Gastrocnemius medialis (tissue), 4 donors: ENCODE results near the gene CERS6. TPM values are rescaled to one million over a fixed set of nuclear protein-coding genes. Genes with fewer than 3 reads are reported as not detected.

Experiments
- ATAC-seq, 2 donors: fragments of 150-250 bp; one replicate each; pipeline ENCODE4 v1.9.1; 2016
- DNase-seq, 2 donors: peaks; one replicate each; pipeline ENCODE4 v3.0.0-alpha.2; 2019
- H3K27ac ChIP-seq, 4 donors: fragments of 200-600 bp; sonication (generic); 1 replicate in 1 of 4; 2 replicates in 3 of 4; pipeline ENCODE4 v1.5.1; 2016 to 2018; ENCODE audit warnings: mild to moderate bottlenecking in 2 of 4, moderate library complexity in 1 of 4
- H3K27me3 ChIP-seq, 3 donors: fragments of 200-600 bp; sonication (generic) in 2 of 3; 1 replicate in 1 of 3; 2 replicates in 2 of 3; pipeline versions ENCODE4 v1.5.1 to v1.6.0; 2016 to 2019; ENCODE audit warnings: mild to moderate bottlenecking in 1 of 3, moderate library complexity in 1 of 3
- H3K36me3 ChIP-seq, 2 donors: fragments of 200-600 bp; sonication (generic) in 1 of 2; one replicate each; pipeline ENCODE4 v1.5.1; 2017 to 2018
- H3K4me1 ChIP-seq, 2 donors: fragments of 200-600 bp; sonication (generic) in 1 of 2; one replicate each; pipeline ENCODE4 v1.5.1; 2016 to 2017; ENCODE audit warnings: mild to moderate bottlenecking in 2 of 2
- H3K4me3 ChIP-seq, 4 donors: fragments of 200-600 bp; sonication (generic) in 3 of 4; 1 replicate in 1 of 4; 2 replicates in 3 of 4; pipeline ENCODE4 v1.5.1; 2016 to 2019; ENCODE audit warnings: mild to moderate bottlenecking in 2 of 4
- H3K9me3 ChIP-seq, 3 donors: fragments of 200-600 bp; sonication (generic) in 2 of 3; 1 replicate in 1 of 3; 2 replicates in 2 of 3; pipeline ENCODE4 v1.5.1; 2016 to 2019
- CTCF ChIP-seq, 5 experiments: fragments of 450-650 bp in 3 of 5; fragments of 200-600 bp in 2 of 5; sonication (generic) in 2 of 5; IDR thresholded peaks in 4 of 5; conservative IDR thresholded peaks in 1 of 5; 1 replicate in 4 of 5; 2 replicates in 1 of 5; pipeline ENCODE4 v1.5.1; 2016 to 2019; ENCODE audit warnings: antibody characterized with exemption in 5 of 5, mild to moderate bottlenecking in 3 of 5, moderate library complexity in 3 of 5
- POLR2A ChIP-seq, 2 donors: fragments of 450-650 bp; IDR thresholded peaks; one replicate each; pipeline ENCODE4 v1.6.1; 2017; ENCODE audit warnings: antibody characterized with exemption in 2 of 2, mild to moderate bottlenecking in 2 of 2, moderate library complexity in 2 of 2
- in situ Hi-C, 4 donors: fragments of 200-750 bp; cut with MboI; loops; one replicate each; pipeline versions ENCODE4 v1.15.0 to v1.8.0; 2017; ENCODE audit warnings: low sequenced_read_pairs in 4 of 4
- intact Hi-C: fragments of 100-400 bp; cut with DNase I; formaldehyde crosslinking; loops from one replicate; pipeline ENCODE4 v1.15.1; 2023; ENCODE audit warnings: low total_unique reads
- total RNA-seq, 4 donors: library from RNA; depleted of rRNA; stranded (reverse); fragments of >200 nt; gene quantifications; one replicate each; pipeline versions ENCODE4 v1.1.0 to v1.2.3, GENCODE V29; 2016

Gene CERS6
- total RNA-seq, 4 donors from 2014 or later, result 11.9 to 18.0 (median 14.7) TPM

GRCh38 chr2:168596881-168597655 lies 141.0 kb downstream of the CERS6 start:
- no peaks in the 10 kb centered on the region for H3K27me3 ChIP-seq
- DNase-seq (no peak), ATAC-seq (no peak)
- H3K27ac ChIP-seq, result no peak overlapping the region
- TF ChIP-seq POLR2A (IDR thresholded peaks at IDR 0.05) (no peak), CTCF (IDR thresholded peaks at IDR 0.05 in 4 of 5, conservative IDR thresholded peaks at IDR 0.05 in 1 of 5) (no peak)
- H3K36me3 ChIP-seq, result no peaks in the 10 kb centered on the region
- H3K9me3 ChIP-seq, result no peaks in the 10 kb centered on the region
- H3K4me1 ChIP-seq, result peaks cover 4 to 15% of the 10 kb centered on the region in 2 donors
- in situ Hi-C loops (no loop called here), intact Hi-C loops (no loop called here)
- H3K4me3 ChIP-seq, result no peak overlapping the region

GRCh38 chr2:168599738-168600137 lies 143.7 kb downstream of the CERS6 start:
- Histone ChIP-seq H3K9me3 (no peaks in the 10 kb centered on the region), H3K27me3 (no peaks in the 10 kb centered on the region), H3K27ac (no peak overlapping the region), H3K4me1 (peaks cover 4 to 15% of the 10 kb centered on the region in 2 donors), H3K4me3 (no peak overlapping the region), H3K36me3 (no peaks in the 10 kb centered on the region)
- intact Hi-C loops, result no loop called here
- DNase-seq, result no peak
- in situ Hi-C loops, result no loop called here
- TF ChIP-seq POLR2A (IDR thresholded peaks at IDR 0.05) (no peak), CTCF (IDR thresholded peaks at IDR 0.05 in 4 of 5, conservative IDR thresholded peaks at IDR 0.05 in 1 of 5) (no peak)
- ATAC-seq, result no peak

DNA sequence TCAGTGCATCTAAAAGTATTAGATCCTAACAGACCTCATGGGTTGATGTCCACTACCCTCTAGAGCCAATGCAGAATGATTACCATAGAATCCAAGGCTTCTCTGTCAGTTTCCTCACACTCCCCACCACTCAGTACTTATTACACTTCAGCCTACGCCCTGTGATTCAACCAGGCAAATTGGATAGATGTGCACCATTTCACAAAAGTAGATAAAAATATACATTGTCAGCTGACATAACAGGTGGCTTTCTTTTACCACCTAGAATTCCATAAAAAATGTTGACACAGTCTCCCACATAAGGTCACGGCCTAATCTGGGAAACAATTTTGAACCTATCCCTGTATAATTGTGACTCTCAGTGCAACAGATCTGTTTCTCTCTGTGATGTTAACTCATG lies 144.9 kb downstream of the CERS6 start:
- peaks cover 4 to 15% of the 10 kb centered on the region in 2 donors for H3K4me1 ChIP-seq
- in situ Hi-C loops (no loop called here), intact Hi-C loops (no loop called here)
- TF ChIP-seq CTCF (IDR thresholded peaks at IDR 0.05 in 4 of 5, conservative IDR thresholded peaks at IDR 0.05 in 1 of 5) (no peak), POLR2A (IDR thresholded peaks at IDR 0.05) (no peak)
- H3K27ac ChIP-seq, result no peak overlapping the region
- ATAC-seq (no peak), DNase-seq (no peak)
- no peaks in the 10 kb centered on the region for H3K9me3 ChIP-seq
- no peak overlapping the region for H3K4me3 ChIP-seq
- H3K27me3 ChIP-seq, result no peaks in the 10 kb centered on the region
- H3K36me3 ChIP-seq, result no peaks in the 10 kb centered on the region

DNA sequence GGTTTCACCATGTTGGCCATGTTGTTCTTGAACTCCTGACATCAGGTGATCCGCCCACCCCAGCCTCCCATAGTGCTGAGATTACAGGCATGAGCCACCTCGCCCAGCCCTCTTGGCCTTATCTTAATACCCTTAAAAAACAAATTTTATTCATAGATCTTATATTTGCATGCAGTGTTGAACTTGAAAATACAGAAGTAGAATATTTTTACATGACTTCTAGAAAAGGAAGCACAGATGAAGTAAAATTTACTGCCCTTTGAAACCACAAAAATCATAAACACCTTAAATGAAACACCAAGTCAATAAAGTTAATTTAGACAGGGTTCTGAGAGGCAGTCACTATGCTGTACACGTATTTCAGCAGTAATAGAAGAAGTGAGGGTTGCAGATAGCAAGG lies 145.7 kb downstream of the CERS6 start:
- Histone ChIP-seq H3K36me3 (no peaks in the 10 kb centered on the region), H3K27me3 (no peaks in the 10 kb centered on the region), H3K4me3 (no peak overlapping the region), H3K9me3 (no peaks in the 10 kb centered on the region), H3K27ac (no peak overlapping the region), H3K4me1 (peaks cover 4 to 15% of the 10 kb centered on the region in 2 donors)
- TF ChIP-seq POLR2A (IDR thresholded peaks at IDR 0.05), result no peak
- no peak for TF ChIP-seq CTCF (IDR thresholded peaks at IDR 0.05 in 4 of 5, conservative IDR thresholded peaks at IDR 0.05 in 1 of 5)
- DNase-seq, result no peak
- intact Hi-C loops, result no loop called here
- in situ Hi-C loops, result no loop called here
- ATAC-seq, result no peak
